HG02973 (cell line): Measurements from ENCODE around the gene SEC23IP.
"Not testable (repeated sequence)": the region's sequence is repeated elsewhere in the genome, so short reads cannot be mapped to it uniquely, and the experiment has no call there.

Experiments used
- ATAC-seq: cut with Tn5 transposase; IDR thresholded peaks from one replicate; pipeline ENCODE4 v1.9.1; 2021; ENCODE audit warnings: moderate library complexity; ENCODE audit not compliant: unreplicated experiment

The SEC23IP gene

GRCh38 chr10:119892188-119893065 lies at the start of gene SEC23IP:
Gene SEC23IP, plus strand, starts transcription at chr10:119892730. Its CDS starts 53 bp downstream, at chr10:119892783.
- ATAC-seq = peak; percentile 99

GRCh38 chr10:119845656-119846055 lies 46.9 kb upstream of the SEC23IP start:
- ATAC-seq = no peak

DNA sequence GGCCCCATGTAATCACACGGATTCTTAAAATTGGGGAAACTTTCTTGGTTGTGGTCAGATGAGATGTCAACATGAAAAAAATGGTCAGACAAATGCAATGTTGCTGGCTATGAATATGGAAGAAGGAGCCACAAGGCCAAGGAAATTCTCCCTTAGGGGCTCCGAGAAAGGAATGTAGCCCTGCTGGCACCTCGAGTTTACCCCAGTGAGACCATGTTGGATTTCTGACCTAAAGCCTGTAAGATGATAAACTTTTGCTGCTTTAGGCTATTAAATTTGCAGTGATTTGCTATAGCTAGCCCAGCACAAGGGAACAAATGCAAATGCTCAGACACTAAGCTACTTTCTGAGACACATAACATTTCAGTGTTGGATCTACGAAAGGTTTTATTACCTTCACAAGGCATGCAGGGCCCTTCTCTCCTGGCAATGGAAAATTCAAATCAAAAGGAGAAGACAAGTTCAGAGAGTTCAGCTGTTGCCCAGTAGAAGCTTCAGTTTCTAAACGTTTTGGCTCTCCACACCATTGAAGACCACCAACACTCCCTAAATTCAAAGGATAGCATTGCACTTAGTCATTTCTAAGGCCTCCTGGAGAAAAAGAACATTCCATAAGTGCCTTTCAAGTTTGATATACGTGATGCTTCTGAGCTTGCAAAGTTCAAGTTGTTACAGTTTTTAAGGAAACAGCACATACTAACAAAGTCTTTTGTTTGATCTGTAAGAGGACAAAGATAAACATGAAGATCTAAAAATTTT lies 43.3 kb upstream of the SEC23IP start:
- no peak for ATAC-seq

GRCh38 chr10:119849944-119850343 lies 42.6 kb upstream of the SEC23IP start:
- no peak for ATAC-seq

GRCh38 chr10:119852277-119852676 lies 40.3 kb upstream of the SEC23IP start:
- no peak for ATAC-seq

DNA sequence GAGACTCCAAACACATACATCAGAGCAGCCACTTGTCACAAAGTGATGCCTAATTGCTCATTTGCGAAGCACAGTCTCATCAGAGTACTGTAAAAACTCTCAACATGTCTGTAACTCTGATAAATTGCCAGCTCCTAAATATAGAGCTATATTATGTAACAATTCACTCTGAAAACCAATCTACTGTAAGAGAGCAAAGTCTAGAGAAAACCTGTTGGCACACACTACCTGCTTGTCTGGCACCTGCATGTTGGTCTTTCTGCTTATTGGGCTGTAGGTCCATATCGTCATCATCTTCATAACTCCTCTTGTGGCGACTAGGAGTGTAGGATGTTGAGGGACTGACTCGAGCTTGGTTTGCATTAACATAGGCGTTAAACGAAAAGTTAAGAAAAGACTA lies 39.7 kb upstream of the SEC23IP start:
- ATAC-seq = no peak

DNA sequence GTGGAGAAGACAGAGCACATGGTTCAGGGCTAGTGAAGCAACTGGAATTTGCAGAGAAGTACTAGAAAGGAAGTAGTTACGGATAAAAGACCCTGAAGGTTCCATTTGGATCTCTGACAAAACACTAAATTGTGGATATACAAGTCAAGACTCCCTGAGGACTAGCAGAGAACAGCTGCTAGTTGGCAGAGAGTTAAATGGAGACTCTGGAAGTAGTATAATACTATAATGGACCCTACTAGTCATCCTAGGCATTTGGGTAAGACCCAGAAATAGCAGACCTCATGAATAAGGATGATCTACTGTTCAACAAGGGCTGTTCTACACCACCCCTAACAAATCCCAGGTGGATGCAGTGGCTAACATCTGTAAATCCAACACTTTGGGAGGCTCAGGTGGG lies 39.0 kb upstream of the SEC23IP start:
- ATAC-seq = no peak

GRCh38 chr10:119858063-119858462 lies 34.5 kb upstream of the SEC23IP start:
- ATAC-seq = no peak

DNA sequence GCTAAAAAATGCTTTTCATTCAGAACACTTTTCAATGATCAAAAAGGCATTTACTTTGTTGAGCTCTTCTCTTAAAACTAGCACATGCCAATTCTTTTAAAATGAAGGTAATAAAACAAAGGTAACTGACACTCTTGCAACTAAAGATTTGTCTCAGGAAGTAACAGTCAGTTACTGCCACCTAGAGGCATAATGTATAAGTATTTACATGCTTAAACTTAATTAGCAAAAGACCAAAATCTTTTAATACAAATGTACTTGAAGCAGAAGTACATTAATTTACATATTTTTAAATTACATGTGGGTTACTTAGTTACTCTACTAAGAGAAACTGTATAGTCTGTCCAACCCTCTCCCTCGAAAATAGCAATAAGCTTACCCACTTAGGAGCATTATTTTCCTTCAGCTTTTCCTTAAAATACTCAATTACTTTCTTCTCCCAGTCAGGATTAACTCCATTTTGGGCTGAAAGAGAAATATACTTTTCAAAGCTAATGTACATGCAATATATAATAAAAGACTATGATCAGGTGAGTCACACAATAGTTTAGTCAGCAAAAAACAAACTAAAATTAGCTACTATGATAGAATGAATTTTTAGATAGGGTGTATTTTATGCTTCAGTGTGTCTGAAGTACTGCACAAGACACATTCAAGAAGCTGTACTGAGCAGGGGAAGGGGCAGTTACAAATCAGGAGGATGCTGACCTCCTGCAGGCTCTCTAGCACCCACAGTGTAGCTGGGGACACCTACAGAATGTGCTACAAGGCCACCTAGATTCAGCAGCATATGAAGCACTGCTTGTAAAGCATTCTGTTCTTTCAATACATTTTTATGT lies 32.9 kb upstream of the SEC23IP start:
- no peak for ATAC-seq

DNA sequence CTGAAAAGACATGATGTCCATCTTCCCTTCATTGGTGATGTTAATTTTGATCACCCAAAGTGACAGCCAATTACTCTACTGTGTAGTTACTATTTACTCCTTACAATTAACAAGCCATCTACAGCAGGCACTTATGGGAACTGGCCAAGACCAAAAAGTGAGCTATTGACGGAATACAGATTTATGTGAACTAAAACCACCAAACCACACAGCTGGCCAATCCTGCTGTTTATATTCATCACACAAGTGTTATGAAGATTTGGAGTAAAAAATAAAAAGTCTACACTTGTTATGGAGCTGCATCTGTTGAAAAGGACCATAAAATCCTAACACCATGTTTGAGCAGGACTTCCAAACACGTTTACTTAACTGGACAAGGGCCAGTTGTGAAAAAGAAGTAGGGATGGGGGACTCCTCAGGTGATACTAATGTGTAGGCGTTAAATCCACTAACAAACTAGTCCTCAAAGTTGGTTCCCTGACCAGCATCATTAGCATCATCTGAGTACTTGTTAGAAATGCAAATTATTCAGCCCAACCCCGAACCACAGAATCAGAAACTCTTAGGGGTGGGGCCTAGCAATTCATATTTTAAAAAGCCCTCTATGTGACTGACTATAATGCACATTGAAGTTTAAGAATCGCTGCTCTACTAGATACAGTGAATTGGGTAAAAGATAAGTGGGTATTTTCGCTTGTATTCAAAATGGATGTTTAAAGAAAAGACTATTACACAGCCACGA lies 31.5 kb upstream of the SEC23IP start:
- no peak for ATAC-seq

GRCh38 chr10:119862524-119862923 lies 30.0 kb upstream of the SEC23IP start:
- no peak for ATAC-seq

DNA sequence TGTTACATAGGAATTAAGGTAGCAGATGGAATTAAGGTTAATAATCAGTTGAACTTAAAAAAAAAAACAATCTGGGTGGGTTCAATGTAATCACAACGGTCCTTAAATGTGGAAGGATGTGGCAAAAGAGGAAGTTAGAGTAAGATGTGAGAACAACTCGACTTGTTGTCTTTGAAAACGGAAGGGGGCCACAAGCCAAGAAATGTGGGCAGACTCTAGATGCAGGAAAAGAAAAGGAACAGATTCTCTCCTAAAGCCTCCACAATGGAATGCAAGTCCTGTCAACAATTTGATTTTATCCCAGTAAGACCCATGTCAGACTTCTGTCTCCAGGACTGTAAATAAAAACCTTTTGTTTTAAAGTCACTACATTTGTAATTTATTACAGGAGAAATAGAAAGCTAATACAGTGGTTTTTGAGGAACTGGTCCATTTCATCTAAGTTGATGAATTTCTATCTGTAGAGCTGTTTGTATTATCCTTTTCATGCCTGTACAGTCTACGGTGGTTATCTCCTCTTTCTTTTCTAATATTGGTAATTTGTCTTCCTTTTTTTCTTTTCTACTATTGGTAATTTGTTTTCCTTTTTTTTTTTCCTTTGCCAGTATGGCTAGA lies 28.5 kb upstream of the SEC23IP start:
- no peak for ATAC-seq

DNA sequence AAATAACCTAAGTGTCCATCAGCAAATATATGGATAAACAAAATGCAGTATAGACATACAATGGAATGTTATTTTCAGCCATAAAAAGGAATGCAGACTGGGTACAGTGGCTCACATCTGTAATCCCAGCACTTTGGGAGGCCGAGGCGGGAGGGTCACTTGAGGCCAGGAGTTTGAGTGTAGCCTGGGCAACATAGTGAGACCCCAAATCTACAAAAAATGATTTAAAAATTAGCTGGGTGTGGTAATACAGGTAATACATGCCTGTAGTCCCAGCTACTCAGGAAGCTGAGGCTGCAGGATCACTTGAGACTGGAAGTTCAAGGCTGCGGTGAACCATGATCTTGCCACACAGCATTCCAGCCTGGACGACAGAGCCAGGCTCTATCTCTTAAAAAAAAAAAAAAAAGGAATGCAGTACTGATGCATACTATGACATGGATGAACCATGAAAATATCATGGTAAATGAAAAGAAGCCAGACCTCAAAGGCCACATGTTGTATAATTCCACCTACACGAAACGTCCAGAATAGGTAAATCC lies 26.8 kb upstream of the SEC23IP start:
- no peak for ATAC-seq

- no peak for ATAC-seq
Observed at GRCh38 chr10:119867317-119867716, 25.2 kb upstream of the SEC23IP start.

- ATAC-seq = not testable (repeated sequence)
Observed at GRCh38 chr10:119869398-119869797, 23.1 kb upstream of the SEC23IP start.

DNA sequence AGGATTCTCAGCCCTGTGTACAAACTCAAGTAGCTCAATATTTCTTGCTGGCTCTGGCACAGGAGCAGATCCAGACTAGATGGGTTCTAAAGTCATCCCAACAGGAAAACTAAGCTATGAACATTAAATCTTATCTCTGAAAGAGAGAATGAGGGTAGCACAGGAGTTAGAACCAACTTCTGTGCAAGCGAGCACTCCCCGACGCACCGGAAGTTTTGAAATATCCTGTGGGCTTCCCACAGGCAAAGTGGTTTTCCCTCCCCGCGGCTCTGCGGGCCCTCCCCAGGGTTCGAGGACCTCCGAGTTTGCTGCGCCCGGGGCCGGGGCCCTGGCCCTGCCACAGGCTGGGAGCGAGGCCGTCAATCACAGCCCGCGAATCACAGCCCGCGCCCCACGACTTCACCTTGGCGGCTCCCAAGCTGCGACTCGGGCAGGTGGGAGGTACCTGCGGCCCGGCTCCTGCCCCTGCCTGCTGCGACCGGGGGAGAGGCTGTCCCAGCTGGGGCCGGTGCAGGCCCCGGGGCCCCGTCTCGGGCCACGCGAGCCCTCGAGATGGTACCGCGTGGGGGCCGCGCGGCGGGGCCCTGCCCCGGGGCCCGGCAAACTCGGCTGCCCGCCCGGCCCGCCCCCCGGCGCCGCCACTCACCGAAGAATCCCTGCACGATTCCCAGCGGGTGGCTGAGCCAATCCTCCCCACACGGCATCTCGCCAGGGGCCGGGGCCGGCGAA lies 20.5 kb upstream of the SEC23IP start:
- ATAC-seq = peak; percentile 27

DNA sequence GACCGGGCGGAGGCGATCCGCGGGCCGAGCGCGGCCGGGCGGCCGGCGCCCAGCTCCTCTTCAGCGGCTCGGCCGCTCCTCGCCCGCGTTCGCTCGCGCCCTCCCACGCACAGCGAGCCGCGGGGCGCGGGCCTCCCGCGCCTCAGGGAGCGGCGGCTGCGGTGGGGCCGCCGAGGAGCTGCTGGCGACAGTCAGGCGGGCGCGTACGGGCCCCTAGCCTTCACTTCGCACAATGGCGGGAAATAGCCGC lies 20.0 kb upstream of the SEC23IP start, which contains the start of gene MCMBP:
Gene MCMBP (minus strand): TSS at position 234 of the 250 bp plus-strand sequence. CDS start 259 bp downstream, outside the sequence.
- no peak for ATAC-seq

GRCh38 chr10:119872860-119873681 lies 19.5 kb upstream of the SEC23IP start:
- peak; percentile 84 for ATAC-seq
